ENCODE measurements around the gene GCNT3. TPM values are rescaled to one million over a fixed set of nuclear protein-coding genes. Genes with fewer than 3 reads are reported as not detected.

The GCNT3 gene
- total and polyA plus RNA-seq, 4 donors = 0.63 to 3.7 (median 2.3) TPM

DNA sequence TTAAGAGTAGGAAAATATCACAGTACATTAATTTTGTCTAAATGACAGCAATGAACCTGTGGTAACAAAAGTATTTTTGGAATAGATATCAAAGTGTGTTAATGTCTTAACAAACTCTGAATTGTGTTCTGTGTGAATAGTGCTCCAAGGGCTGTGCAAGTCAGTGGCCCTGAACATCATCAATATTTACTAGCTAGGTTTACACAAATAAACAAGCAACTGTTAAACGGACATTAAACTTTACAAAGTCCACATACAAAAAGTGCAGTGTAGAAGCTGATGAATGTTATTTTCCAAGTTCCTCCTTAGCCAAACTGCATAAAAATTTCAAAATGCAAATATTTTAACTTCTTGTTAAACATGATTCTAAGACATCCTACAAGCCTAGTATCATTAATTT lies 47.8 kb downstream of the GCNT3 start:
- 77 to 87% methylated on average over 1 of the region's 1 CpG for WGBS, 2 donors
- Histone ChIP-seq H3K4me3 (no peak overlapping the region), H3K36me3 (ENCODE audit: control insufficient read depth in 4 of 4, insufficient read depth in 4 of 4, low read length in 4 of 4) (peaks cover 0 to 9% (median 3%) of the 10 kb centered on the region in 4 donors), H3K4me1 (ENCODE audit: control insufficient read depth in 5 of 5, insufficient read depth in 5 of 5, low read length in 5 of 5) (peaks cover 0 to 20% (median 2%) of the 10 kb centered on the region in 5 donors), H3K27me3 (ENCODE audit: control insufficient read depth in 3 of 3, insufficient read depth in 3 of 3, low read length in 2 of 3) (no peaks in the 10 kb centered on the region), H3K9me3 (ENCODE audit: control insufficient read depth in 4 of 4, insufficient read depth in 3 of 4, low read length in 3 of 4) (no peaks in the 10 kb centered on the region), H3K27ac (ENCODE audit: low read depth in 1 of 2, low read length in 1 of 2) (no peak overlapping the region), H3K9ac (ENCODE audit: insufficient read depth in 1 of 2, low read length in 2 of 2) (no peak overlapping the region)
- TF ChIP-seq, protein P1, sequence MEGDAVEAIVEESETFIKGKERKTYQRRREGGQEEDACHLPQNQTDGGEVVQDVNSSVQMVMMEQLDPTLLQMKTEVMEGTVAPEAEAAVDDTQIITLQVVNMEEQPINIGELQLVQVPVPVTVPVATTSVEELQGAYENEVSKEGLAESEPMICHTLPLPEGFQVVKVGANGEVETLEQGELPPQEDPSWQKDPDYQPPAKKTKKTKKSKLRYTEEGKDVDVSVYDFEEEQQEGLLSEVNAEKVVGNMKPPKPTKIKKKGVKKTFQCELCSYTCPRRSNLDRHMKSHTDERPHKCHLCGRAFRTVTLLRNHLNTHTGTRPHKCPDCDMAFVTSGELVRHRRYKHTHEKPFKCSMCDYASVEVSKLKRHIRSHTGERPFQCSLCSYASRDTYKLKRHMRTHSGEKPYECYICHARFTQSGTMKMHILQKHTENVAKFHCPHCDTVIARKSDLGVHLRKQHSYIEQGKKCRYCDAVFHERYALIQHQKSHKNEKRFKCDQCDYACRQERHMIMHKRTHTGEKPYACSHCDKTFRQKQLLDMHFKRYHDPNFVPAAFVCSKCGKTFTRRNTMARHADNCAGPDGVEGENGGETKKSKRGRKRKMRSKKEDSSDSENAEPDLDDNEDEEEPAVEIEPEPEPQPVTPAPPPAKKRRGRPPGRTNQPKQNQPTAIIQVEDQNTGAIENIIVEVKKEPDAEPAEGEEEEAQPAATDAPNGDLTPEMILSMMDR (IDR thresholded peaks at IDR 0.05; ENCODE audit: control extremely low read depth, extremely low read depth) = no peak
- no peak for DNase-seq
- no peak for ATAC-seq (ENCODE audit: insufficient read depth, low FRiP score)

DNA sequence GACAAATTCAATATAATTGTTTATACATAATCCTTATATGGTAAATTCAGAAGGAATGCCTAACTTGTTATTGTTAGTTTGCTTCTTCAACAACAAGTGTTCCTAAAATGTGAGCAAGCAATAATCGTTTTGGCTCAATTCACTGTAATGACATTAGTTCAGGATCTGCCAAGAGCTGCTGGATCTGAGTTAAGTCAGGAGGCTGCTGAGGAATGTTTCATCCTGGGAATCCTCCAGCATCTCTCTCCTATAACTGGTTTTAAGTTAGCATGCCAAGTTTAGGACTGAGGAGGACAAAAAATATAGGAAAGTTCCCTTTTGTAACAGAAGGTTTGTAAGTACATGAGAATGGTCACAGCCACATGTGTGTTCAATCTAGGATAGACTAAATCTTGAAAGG lies 50.7 kb downstream of the GCNT3 start:
- TF ChIP-seq, protein P1 (IDR thresholded peaks at IDR 0.05; ENCODE audit: control extremely low read depth, extremely low read depth) = no peak
- no peak overlapping the region for H3K9ac ChIP-seq (ENCODE audit: insufficient read depth in 1 of 2, low read length in 2 of 2)
- no peak overlapping the region for H3K27ac ChIP-seq (ENCODE audit: low read depth in 1 of 2, low read length in 1 of 2)
- peaks cover 0 to 17% (median 6%) of the 10 kb centered on the region in 4 donors for H3K36me3 ChIP-seq (ENCODE audit: control insufficient read depth in 4 of 4, insufficient read depth in 4 of 4, low read length in 4 of 4)
- no peaks in the 10 kb centered on the region for H3K27me3 ChIP-seq (ENCODE audit: control insufficient read depth in 3 of 3, insufficient read depth in 3 of 3, low read length in 2 of 3)
- DNase-seq (peak in 2 of 3 donors; percentile 38 to 61), ATAC-seq (ENCODE audit: insufficient read depth, low FRiP score) (no peak)
- 64 to 76% methylated on average over 1 of the region's 1 CpG for WGBS, 2 donors
- no peak overlapping the region for H3K4me3 ChIP-seq
- H3K4me1 ChIP-seq (ENCODE audit: control insufficient read depth in 5 of 5, insufficient read depth in 5 of 5, low read length in 5 of 5) = peaks cover 0 to 2% (median 0%) of the 10 kb centered on the region in 5 donors
- H3K9me3 ChIP-seq (ENCODE audit: control insufficient read depth in 4 of 4, insufficient read depth in 3 of 4, low read length in 3 of 4) = no peaks in the 10 kb centered on the region

DNA sequence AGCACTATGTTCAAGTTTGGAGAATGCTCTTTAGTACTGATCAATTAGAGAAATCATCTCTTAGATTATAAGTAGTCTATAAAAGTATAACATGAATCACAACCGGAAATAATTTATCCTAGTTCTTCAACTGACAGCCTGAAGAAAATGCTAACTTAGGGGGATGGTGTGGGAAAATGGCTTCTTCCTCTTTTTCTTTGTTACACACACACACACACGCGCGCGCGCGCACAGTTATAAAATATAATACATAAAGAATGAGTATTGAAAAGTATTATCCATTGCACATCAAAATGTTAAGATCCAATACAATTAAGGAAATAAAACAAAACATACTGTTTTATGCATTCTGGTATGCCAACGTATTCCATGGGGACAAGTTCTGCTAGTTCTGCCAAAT lies 57.0 kb downstream of the GCNT3 start:
- no peak for ATAC-seq (ENCODE audit: insufficient read depth, low FRiP score)
- TF ChIP-seq, protein P1 (IDR thresholded peaks at IDR 0.05; ENCODE audit: control extremely low read depth, extremely low read depth) = no peak
- 85 to 89% methylated on average over 8 of the region's 8 CpGs for WGBS, 2 donors

More for the DNA sequence above, 57.0 kb downstream of the GCNT3 start:
- H3K4me3 ChIP-seq = no peak overlapping the region
- DNase-seq = no peak
- no peaks in the 10 kb centered on the region for H3K27me3 ChIP-seq (ENCODE audit: control insufficient read depth in 3 of 3, insufficient read depth in 3 of 3, low read length in 2 of 3)
- no peak overlapping the region for H3K27ac ChIP-seq (ENCODE audit: low read depth in 1 of 2, low read length in 1 of 2)
- H3K9me3 ChIP-seq (ENCODE audit: control insufficient read depth in 4 of 4, insufficient read depth in 3 of 4, low read length in 3 of 4) = no peaks in the 10 kb centered on the region
- peaks cover 18 to 40% (median 21%) of the 10 kb centered on the region in 4 donors for H3K36me3 ChIP-seq (ENCODE audit: control insufficient read depth in 4 of 4, insufficient read depth in 4 of 4, low read length in 4 of 4)
- no peak overlapping the region for H3K9ac ChIP-seq (ENCODE audit: insufficient read depth in 1 of 2, low read length in 2 of 2)
- H3K4me1 ChIP-seq (ENCODE audit: control insufficient read depth in 5 of 5, insufficient read depth in 5 of 5, low read length in 5 of 5) = no peaks in the 10 kb centered on the region

Small RNA genes lying within 50 kb of the gene (small RNA-seq; reads per million reads assigned to genes)
- gene RNA5SP396 (ENCODE audit: low replicate concordance) = not detected

Other genes starting within 250 kb of the GCNT3 start
- gene MYO1E, start 238.9 kb upstream of the GCNT3 start, total RNA-seq = 10 to 100 TPM; 80.0 to 84.2 TPM
- gene MYO1E, start 238.9 kb upstream of the GCNT3 start, polyA plus RNA-seq = 10 to 100 TPM; 20.9 to 24.9 TPM
- 1 to 10 TPM; 2.4 to 2.9 TPM for gene FAM81A, start 173.6 kb upstream of the GCNT3 start, total RNA-seq
- gene FAM81A, start 173.6 kb upstream of the GCNT3 start, polyA plus RNA-seq = 1 to 10 TPM in 1 of 2 donors, under 1 TPM in 1; 0.67 to 1.0 TPM
- 10 to 100 TPM; 33.5 to 75.8 TPM for gene GTF2A2, start 45.7 kb downstream of the GCNT3 start, total RNA-seq
- 100 to 1,000 TPM in 1 of 2 donors, 10 to 100 TPM in 1; 58.9 to 121 TPM for gene GTF2A2, start 45.7 kb downstream of the GCNT3 start, polyA plus RNA-seq
- gene BNIP2, start 77.5 kb downstream of the GCNT3 start, total RNA-seq = 10 to 100 TPM; 72.1 to 96.6 TPM
- gene BNIP2, start 77.5 kb downstream of the GCNT3 start, polyA plus RNA-seq = 10 to 100 TPM; 33.6 to 65.3 TPM